RPMI8226 (cell line): ENCODE results near the gene CD81.

Experiments used
- DNase-seq: peaks from one replicate; pipeline ENCODE4 v3.0.0-alpha.2; 2015

CD81 gene

GRCh38 chr11:2423157-2424025, 46.3 kb downstream of the CD81 start:
- no peak for DNase-seq

- DNase-seq = peak; percentile 18
Observed at GRCh38 chr11:2424811-2425495, 47.8 kb downstream of the CD81 start.

GRCh38 chr11:2425506-2425905, 48.4 kb downstream of the CD81 start:
- DNase-seq = no peak

- DNase-seq = no peak
Observed at GRCh38 chr11:2426221-2426620, 49.1 kb downstream of the CD81 start.

GRCh38 chr11:2426826-2427521, 49.9 kb downstream of the CD81 start:
- peak; percentile 54 for DNase-seq

GRCh38 chr11:2427721-2428321, 50.7 kb downstream of the CD81 start:
- no peak for DNase-seq

DNA sequence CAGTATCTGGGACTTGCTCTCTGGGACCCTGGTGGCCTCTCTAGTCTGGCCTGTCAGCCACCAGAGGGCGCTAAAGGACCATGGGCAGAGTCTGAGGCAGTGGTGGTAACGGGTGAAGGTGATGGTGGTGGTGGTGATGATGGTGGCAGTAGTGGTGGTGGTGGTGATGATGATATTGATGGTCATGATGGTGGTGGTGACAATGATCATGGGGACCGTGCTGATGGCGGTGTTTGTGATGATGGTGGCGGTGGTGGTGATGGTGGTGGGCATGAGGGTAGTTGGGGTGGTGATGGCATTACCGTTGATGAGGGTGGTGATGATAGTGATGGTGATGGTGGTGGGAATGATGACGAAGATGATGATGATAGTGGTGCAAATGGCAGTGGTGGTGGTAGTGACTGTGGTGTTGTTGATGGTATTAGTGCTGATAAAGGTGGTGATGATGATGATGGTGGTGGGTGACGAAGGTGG, 51.2 kb downstream of the CD81 start:
- peak; percentile 80 for DNase-seq

DNA sequence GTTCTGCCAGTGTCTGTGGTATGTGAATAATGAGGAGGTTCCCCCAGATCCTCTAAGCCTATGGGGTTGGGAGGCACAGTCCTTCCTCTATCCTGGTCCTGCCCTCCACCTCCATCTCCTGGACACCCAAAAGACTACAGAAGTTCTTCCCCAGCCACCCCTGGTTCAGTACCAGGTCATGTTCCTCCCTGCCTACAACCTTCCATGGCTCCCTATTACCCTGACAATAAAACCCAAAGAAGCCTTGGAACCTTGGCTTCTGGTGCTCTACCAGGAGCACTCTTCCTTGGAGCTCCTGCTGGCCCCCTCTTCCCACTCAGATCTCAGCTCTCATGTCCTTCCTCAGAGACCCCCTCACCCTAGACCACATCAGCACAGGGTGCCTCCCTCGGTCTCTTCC, 54.3 kb downstream of the CD81 start:
- no peak for DNase-seq

DNA sequence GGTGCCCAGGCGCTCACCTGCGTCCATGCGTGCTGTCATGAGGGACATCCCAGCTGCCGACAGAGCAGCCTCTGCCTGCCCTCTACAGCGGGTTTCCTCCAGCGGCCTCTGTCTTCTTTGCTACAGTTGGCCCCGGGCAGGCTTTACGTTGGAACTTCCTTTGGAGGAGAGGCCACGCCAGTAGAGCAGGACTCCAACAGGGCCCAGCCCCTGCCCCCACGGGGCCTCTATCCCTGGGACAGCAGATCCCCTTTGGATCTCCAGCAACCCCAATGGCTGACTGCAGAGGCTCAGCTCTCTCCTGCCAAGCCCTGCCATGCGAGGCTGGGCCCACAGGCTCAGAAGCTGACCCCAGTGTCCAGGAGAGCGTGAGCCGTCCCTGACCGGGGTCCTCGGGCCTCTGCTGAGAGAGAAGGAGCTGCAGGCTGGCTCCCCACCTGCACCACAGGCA, 55.1 kb downstream of the CD81 start:
- no peak for DNase-seq

DNA sequence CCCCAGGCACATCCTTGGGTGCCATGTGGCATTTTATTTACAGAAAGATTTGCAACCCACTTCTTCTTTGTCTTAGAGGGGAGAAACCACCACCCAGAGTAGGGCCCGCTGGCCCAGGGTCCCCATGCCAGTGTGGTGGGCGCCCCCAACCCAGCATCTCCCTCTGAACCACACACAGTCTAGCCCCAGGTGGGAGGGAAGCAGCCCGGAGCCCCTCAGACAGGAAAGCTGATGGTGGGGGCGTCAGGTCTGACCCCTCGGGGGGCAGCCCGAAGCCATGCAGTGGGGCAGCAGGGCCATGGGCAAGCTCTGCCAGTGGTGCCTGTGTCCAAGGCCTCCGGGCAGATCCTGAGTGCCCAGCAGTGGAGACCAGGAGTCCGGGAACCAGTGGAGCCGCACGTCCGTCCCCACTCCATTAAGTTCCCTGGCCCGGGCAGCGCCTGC, 55.5 kb downstream of the CD81 start:
- DNase-seq = no peak

DNA sequence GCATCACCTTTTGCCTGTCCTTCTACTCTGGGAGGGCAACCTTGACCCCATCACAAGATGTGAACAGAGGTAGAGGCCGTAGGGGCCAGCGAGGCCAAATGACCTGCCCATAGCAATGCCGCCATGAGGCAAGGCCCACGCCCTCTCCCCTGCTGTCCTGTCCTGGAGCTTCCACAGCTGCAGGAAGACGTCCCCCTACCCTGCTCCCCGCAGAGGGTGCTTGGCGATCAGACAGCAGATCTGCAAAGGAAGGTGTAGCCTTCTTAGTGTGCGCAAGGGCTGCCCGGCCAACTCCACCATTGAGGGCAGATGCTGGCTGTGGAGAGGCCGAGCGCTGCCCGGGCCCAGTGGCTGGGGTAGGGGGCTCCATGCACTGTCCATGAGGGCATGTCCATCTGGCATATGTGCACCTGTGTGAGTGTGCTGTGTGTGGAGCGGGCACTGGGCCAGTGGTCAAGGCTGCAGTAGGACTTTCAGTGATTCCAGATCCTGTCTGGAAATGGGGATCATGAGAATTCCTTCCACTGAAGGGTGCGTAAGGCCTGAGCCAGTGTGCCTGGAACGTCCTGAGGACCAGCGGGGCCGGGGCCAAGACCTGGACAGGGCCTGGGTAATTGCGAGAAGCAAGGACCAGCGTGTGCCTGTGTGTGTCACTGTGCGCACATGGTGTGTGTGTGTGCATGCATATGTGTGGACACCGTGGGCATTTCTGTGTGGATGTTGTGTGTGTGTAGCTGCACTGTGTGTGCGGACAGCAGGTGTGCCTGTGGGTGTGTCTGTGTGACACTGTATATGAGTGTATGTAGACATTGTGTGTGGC, 56.2 kb downstream of the CD81 start:
- DNase-seq = no peak

GRCh38 chr11:2434008-2434407, 56.9 kb downstream of the CD81 start:
- no peak for DNase-seq

DNA sequence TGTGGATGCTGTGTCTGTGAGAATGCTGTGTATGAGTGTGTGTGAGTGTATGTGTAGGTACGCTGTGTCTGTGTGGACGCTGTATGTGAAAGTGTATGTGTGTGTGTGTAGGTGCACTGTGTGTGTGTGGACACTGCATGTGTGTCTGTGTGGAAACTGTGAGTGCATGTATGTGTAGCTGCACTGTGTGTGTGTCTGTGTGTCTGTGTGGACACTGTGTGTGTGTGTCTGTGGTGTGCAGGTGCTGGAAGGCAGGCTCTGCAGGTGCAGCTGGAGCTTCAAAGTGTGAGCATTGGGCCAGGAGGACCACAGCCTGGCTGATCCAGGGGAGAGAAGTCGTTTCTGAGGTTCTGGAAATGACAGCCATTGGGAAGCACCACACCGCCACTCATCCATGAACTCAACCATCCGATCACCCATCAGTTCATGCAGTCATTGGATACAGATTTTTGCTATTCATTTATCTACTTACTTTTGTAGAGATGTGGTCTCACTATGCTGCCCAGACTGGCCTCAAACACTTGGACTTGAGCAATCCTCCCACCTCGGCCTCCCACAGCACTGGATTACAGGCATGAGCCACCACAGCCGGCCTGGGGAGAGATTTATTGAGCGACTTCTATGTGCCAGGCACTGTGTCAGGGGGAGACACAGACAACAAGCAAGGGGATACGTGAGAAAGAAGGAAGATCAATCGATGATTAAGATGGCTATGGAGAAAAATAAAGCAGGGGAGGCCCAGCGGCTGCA, 57.6 kb downstream of the CD81 start:
- no peak for DNase-seq

DNA sequence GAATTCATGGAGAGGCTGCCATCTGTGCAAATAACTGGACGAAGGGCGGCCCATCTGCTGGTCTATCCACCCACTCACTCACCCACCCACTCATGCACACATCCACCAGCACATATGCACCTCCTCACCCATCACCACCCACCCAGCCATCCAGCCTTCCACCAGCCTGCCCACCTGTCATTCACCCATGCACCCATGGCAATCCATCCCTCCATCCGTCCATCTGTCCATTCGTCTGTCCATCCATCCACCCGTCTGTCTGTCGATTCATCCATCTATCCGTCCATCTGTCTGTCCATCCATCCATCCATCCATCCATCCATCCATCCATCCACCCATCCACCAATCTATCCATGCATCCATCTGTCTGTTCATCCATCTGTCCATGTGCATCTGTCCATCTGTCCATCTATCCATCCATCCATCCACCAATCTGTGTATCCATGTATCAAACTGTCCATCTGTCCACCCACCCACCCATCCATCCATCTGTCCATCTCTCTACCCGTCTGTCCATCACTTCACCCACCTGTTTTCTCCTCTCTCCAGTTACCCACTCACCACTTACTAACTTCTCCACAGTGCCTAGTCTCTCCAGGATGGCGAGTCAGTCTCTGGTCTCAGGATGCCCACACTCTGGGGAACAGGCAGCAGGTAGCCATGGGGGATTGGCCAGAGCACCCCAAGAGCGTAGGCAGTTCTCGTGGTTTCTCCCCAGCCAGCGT, 58.3 kb downstream of the CD81 start:
- no peak for DNase-seq

DNA sequence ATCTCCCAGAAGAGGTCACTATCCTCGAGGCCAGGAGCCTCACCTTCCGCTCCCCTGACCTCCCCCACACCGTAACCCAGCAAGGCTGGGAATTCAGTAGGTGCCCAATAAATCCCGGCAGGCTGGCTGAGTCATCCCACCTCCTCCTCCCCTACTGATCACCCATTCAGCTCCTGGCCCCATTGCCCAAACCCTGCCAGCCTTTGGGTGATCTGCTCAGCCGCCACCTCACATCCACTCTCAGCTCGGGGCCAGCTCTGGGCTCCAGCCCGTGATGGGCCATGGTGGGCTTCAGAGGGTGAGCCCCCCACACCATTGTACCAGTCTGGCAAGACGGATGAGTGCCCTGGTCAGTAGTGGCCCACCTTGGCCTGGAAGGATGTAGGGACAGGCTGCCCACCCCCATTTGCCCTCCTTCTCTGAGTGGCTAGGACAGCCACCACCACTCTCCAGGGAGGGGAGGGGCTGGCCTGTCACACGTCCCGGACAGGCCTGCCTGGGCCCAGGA, 59.0 kb downstream of the CD81 start:
- no peak for DNase-seq

GRCh38 chr11:2436521-2437031, 59.5 kb downstream of the CD81 start:
- no peak for DNase-seq

DNA sequence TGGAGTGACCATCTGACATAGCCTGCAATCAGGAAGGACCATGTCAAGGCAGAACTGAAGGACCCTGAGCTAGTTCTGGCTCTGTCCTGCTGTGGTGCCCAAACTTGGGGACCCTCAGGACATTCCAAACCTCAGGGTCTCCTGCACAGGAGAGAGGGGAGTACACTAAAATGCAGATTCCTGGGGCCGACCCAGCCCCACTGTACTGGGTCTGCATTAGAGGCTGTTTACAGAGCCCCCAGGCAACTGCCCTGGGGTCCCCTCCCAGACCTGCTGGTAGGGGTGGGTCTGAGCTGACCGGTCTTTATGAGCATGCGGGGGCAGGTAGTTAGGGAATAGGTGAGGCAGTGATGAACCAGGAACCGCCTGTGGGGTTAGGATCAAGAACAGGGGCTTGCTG, 60.4 kb downstream of the CD81 start:
- no peak for DNase-seq

- no peak for DNase-seq
Observed at GRCh38 chr11:2439820-2440219, 62.7 kb downstream of the CD81 start.

DNA sequence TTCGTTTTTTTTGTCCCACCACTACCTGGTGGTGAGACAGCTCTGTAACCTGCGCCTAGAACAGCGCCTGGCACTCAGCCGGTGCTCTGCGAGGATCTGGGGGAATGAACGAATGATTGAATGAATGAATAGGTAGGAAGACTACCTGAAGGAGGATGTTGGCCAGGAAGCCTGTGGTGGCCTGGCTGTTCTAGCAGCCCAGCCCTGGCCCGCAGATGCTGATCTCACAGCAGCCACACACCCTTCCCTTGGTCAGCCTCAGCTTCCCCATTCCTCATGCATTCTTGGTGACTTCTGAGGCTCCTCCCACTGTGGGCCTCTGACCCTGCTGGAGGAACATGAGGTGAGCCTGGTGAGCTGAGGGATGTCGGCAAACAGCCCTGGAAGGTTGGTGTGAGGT, 63.5 kb downstream of the CD81 start:
- peak; percentile 38 for DNase-seq

DNA sequence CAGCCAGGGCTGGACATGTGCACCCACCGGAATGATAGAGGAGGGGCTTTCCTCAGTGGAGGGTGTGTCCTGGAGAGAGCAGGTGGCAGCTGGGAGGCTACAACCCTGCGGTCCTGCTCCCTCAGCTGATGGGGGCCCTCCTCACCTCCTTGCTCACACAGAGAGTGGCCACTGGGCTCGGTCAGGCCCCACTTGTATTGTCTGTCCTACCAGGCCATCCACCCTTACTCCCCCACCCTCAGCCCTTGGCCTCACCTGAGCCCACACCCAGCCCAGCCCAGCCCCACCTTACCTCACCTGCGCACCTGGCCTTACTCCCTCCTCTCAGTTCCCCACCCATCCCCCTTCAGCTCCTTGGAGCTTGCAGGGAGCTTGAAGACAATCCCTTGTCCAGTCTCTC, 64.1 kb downstream of the CD81 start:
- DNase-seq = no peak
